Uterus (tissue), 2 donors: Measurements from ENCODE around the gene PCNX3.

ENCODE experiments used
- CTCF ChIP-seq, 4 experiments: fragments of 200-600 bp in 2 of 4; fragments of 450-650 bp in 2 of 4; sonication (generic) in 2 of 4; IDR thresholded peaks; one replicate each; pipeline ENCODE4 v1.5.1; 2016 to 2019; ENCODE audit warnings: antibody characterized with exemption in 4 of 4, mild to moderate bottlenecking in 2 of 4, moderate library complexity in 1 of 4
- POLR2A ChIP-seq, 2 donors: fragments of 450-650 bp; IDR thresholded peaks; one replicate each; pipeline ENCODE4 v1.6.1; 2016; ENCODE audit warnings: antibody characterized with exemption in 2 of 2, mild to moderate bottlenecking in 1 of 2, moderate library complexity in 1 of 2

- TF ChIP-seq CTCF (IDR thresholded peaks at IDR 0.05): no peak
- TF ChIP-seq POLR2A (IDR thresholded peaks at IDR 0.05): no peak
Measured at GRCh38 chr11:65617990-65618751, 2.6 kb downstream of the PCNX3 start.
